Stomach smooth muscle (tissue), 2 donors: ENCODE measurements around the gene UCHL1.
"Not testable (repeated sequence)": the region's sequence is repeated elsewhere in the genome, so short reads cannot be mapped to it uniquely, and the experiment has no call there.

ENCODE experiments used
- H3K27ac ChIP-seq: one replicate; pipeline ENCODE4 v1.7.0; 2013; ENCODE audit warnings: mild to moderate bottlenecking, low read length, inconsistent platforms
- H3K27me3 ChIP-seq, 2 donors: one replicate each; pipeline ENCODE4 v1.7.0; 2013; ENCODE audit warnings: low read length in 2 of 2; ENCODE audit not compliant: insufficient read depth in 2 of 2, control insufficient read depth in 1 of 2
- H3K36me3 ChIP-seq, 2 donors: one replicate each; pipeline ENCODE4 v1.7.0; 2013; ENCODE audit warnings: low read length in 2 of 2; ENCODE audit not compliant: control insufficient read depth in 2 of 2, insufficient read depth in 2 of 2
- H3K4me1 ChIP-seq: one replicate; pipeline ENCODE4 v1.7.0; 2013; ENCODE audit warnings: low read length; ENCODE audit not compliant: control insufficient read depth, insufficient read depth
- H3K4me3 ChIP-seq, 2 donors: one replicate each; pipeline ENCODE4 v1.7.0; 2013; ENCODE audit warnings: low read length in 2 of 2
- H3K9ac ChIP-seq, 2 donors: one replicate each; pipeline ENCODE4 v1.7.0; 2013; ENCODE audit warnings: low read length in 2 of 2, mild to moderate bottlenecking in 1 of 2
- H3K9me3 ChIP-seq, 2 donors: one replicate each; pipeline ENCODE4 v1.7.0; 2013; ENCODE audit warnings: low read length in 2 of 2; ENCODE audit not compliant: control insufficient read depth in 2 of 2
- donor health status: healthy.
- donor health status: Pancreatic carcinoma.

The UCHL1 gene

DNA sequence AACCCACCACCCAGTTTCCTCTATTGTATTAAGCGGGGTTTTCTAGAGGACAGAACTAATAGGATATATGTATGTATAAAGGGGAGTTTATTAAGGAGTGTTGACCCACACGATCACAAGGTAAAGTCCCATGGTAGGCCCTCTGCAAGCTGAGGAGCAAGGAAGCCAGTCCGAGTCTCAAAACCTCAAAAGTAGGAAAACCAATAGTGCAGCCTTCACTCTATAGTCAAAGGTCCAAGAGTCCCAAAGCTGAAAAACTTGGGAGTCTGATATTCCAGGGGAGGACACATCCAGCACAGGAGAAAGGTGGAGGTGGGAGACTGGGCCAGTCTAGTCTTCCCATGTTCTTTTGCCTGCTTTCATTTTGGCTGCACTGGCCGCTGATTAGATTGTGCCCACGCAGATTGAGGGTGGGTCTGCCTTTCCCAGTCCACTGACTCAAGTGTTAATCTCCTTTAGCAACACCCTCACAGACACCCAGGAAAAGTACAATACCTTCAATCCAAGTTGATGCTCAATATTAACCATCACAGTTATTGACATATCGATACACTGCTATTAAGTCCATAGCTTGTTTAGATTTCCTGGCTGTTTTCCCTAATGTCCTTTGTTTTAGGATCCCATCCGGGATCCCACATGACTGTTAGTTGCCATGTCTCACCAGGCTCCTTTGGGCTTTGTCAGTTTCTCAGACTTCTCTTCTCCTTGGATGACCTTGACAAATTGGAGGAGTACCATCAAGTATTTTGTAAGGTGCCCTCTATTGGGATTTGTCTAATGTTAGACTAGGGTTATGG lies 12.2 kb downstream of the UCHL1 start:
- no peaks in the 10 kb centered on the region for H3K27me3 ChIP-seq
- H3K9me3 ChIP-seq: no peaks in the 10 kb centered on the region
- H3K4me3 ChIP-seq: no peak overlapping the region
- H3K4me1 ChIP-seq: no peaks in the 10 kb centered on the region
- no peaks in the 10 kb centered on the region for H3K36me3 ChIP-seq
- H3K9ac ChIP-seq: no peak overlapping the region
- H3K27ac ChIP-seq: no peak overlapping the region

DNA sequence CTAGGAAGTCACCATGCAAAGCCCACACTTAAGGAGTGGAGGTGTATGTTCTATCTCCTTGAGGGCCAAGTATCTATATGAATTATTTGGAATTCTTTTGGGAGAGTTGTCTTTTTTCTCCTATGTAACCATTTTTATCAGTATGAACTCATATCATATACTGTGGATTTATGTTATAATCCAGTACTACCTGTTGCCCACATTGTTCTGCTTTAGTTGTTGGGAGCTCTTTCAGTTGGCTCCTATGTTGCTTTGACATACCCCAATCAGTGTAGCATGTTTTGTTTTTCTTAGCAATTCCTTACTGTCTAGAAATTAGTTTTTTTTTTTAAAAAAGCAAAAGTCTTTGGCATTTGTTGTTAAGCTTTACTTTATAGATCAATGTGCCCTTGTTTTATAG lies 13.0 kb downstream of the UCHL1 start:
- H3K27ac ChIP-seq: no peak overlapping the region
- no peaks in the 10 kb centered on the region for H3K9me3 ChIP-seq
- no peaks in the 10 kb centered on the region for H3K27me3 ChIP-seq
- no peaks in the 10 kb centered on the region for H3K4me1 ChIP-seq
- H3K36me3 ChIP-seq: no peaks in the 10 kb centered on the region
- no peak overlapping the region for H3K4me3 ChIP-seq
- no peak overlapping the region for H3K9ac ChIP-seq

DNA sequence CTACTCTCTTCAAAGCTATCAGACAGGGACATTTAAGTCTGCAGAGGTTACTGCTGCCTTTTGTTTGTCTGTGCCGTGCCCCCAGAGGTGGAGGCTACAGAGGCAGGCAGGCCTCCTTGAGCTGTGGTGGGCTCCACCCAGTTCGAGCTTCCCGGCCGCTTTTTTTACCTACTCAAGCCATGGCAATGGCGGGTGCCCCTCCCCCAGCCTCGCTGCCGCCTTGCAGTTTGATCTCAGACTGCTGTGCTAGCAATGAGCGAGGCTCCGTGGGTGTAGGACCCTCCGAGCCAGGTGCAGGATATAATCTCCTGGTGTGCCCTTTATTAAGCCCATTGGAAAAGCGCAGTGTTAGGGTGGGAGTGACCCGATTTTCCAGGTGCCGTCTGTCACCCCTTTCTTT lies 19.2 kb downstream of the UCHL1 start:
- not testable (repeated sequence) for H3K27ac ChIP-seq, H3K4me1 ChIP-seq, H3K27me3 ChIP-seq, H3K9ac ChIP-seq, H3K9me3 ChIP-seq, H3K36me3 ChIP-seq, H3K4me3 ChIP-seq

DNA sequence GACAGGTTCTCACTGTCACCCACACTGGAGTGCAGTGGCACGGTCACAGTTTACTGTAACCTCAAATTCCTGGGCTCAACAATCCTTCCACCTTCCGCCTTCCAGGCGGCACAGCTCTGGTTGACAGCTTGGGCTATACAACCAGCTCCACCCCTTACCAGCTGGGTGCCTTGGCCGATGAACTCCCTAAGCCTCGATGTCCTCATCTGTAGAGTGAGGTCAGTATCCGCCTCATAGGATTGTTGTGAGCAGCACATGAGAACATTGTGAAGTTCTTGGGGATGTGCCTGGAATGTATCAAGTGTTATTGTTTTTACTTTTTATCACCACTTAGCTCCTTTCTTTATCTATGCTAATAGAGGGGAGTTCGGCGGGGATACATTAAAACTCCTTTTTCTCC lies 23.3 kb downstream of the UCHL1 start:
- Histone ChIP-seq H3K27ac (no peak overlapping the region), H3K4me3 (no peak overlapping the region), H3K9me3 (no peaks in the 10 kb centered on the region), H3K36me3 (no peaks in the 10 kb centered on the region), H3K9ac (no peak overlapping the region), H3K4me1 (no peaks in the 10 kb centered on the region), H3K27me3 (peaks cover 0 to 3% of the 10 kb centered on the region in 2 donors)

DNA sequence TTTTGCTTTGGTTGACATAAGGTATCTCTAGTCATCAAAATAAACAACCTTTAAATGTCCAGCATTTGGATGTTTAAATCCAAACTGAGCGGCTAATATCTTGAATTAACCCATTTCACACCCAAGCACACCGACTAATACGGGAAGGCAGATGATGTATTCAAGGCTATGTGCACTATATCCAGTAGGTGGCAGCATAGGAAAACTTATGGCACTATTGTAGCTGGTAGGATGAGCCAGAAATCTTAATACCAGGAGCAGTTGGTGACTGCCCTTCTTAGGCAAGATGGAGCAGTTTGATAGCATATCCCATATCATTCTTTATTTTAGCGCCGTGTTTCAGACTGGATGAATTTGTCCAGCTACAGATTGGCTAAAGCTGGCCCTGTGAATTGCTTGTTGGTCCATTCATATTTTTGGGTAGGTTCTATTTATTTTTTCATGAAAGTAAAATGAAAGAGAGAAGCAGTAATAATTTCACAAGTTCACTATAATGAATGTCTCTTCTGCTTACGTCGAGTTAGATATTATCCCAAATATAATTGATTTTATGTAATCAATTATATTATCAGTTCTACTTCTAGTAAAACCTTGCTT lies 24.4 kb downstream of the UCHL1 start:
- Histone ChIP-seq H3K9me3 (no peaks in the 10 kb centered on the region), H3K36me3 (no peaks in the 10 kb centered on the region), H3K27ac (no peak overlapping the region), H3K9ac (no peak overlapping the region), H3K4me1 (no peaks in the 10 kb centered on the region), H3K27me3 (peaks cover 0 to 3% of the 10 kb centered on the region in 2 donors), H3K4me3 (no peak overlapping the region)

DNA sequence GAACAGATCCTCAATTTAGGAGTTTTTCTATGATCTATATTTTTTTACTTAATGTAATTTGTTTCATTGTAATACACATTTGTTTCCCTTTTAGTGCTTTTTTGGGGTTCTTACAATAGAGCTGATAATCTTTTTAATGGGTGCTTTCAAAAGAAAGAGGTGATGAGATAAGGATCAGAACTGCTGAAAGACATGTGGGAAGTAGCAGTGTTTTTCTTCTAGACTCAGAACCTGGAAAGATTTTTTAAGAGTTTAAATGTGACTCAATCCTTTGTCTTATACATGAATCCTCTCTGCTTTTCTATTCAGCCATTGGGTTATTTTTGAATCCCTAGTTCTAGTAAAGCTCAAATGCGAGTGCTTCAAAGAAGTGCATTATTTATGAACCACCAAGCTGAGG lies 25.6 kb downstream of the UCHL1 start:
- no peak overlapping the region for H3K9ac ChIP-seq
- H3K4me1 ChIP-seq: no peaks in the 10 kb centered on the region
- peaks cover 0 to 3% of the 10 kb centered on the region in 2 donors for H3K27me3 ChIP-seq
- H3K27ac ChIP-seq: no peak overlapping the region
- no peaks in the 10 kb centered on the region for H3K9me3 ChIP-seq
- no peak overlapping the region for H3K4me3 ChIP-seq
- H3K36me3 ChIP-seq: no peaks in the 10 kb centered on the region

DNA sequence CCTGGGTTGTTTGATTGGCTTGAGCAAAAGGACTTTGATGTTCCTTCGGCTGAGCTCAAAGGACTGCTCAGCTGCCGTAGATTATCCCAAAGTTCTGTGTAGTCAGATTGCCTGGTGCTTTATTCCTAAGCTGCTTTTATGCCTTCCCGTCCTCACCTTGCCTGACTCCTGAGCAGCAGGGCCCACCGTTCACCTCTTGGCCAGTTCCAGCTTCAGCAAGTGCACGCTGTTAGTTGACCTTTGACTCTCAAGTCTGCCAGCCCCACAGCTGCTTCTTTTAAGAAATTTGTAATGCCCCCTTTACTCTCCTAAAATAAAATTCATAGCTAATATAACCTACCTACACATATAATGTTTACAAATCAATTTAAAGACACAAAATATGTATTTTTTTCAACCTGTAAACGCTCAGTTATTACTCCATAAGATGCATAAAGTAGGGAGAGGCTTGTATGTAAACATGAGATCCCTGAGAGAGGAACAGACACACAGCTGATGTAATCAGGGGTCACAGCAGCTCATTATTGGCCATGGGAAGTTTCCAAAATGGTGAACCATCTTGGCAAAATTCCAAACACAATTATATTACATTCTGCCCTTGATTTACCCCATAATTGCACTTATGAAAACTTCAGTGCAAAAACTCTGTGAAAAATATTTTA lies 28.6 kb downstream of the UCHL1 start:
- H3K4me3 ChIP-seq: no peak overlapping the region
- no peaks in the 10 kb centered on the region for H3K4me1 ChIP-seq
- no peaks in the 10 kb centered on the region for H3K36me3 ChIP-seq
- H3K9me3 ChIP-seq: no peaks in the 10 kb centered on the region
- H3K9ac ChIP-seq: no peak overlapping the region
- peaks cover 0 to 5% of the 10 kb centered on the region in 2 donors for H3K27me3 ChIP-seq
- H3K27ac ChIP-seq: no peak overlapping the region

DNA sequence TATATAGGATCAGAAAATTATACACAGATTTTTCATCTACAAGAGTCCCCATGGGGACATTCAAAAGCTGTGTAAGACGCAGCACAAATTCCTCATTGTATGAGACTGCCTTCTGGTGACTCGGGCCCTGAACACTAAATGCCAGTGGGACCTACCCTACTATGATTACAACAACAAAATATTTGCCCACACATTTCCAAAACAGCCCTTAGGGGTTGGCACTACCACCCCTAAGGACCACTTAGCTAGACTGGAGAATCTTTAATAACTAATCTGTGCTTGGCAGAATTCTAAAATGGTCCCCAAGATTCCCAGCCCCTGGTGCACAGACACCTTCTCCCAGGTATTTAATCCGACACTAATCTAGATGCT lies 29.1 kb downstream of the UCHL1 start:
- Histone ChIP-seq H3K36me3 (no peaks in the 10 kb centered on the region), H3K4me3 (no peak overlapping the region), H3K27me3 (peaks cover 0 to 5% of the 10 kb centered on the region in 2 donors), H3K9me3 (no peaks in the 10 kb centered on the region), H3K27ac (no peak overlapping the region), H3K9ac (no peak overlapping the region), H3K4me1 (no peaks in the 10 kb centered on the region)

DNA sequence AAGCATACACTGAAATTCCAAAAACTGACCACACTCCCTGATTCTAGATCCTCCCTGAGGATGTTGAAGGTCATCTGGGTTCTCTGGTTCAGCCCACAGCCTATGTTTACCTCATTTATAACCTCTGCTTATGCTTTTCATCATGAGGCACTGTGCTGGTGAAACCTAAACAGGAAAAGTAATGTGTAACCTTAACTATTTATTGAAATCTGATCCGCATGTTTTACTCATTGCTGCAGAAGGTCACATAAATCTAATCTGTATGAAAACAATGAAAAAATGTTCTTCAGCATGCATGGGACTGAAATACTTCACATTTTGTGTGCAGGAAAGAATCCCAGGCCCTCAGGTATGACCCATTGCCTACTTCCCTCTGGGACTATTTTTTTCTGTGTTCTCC lies 30.3 kb downstream of the UCHL1 start:
- no peak overlapping the region for H3K27ac ChIP-seq
- H3K4me3 ChIP-seq: no peak overlapping the region
- no peaks in the 10 kb centered on the region for H3K9me3 ChIP-seq
- no peaks in the 10 kb centered on the region for H3K36me3 ChIP-seq
- peaks cover 0 to 5% of the 10 kb centered on the region in 2 donors for H3K27me3 ChIP-seq
- H3K9ac ChIP-seq: no peak overlapping the region
- no peaks in the 10 kb centered on the region for H3K4me1 ChIP-seq

DNA sequence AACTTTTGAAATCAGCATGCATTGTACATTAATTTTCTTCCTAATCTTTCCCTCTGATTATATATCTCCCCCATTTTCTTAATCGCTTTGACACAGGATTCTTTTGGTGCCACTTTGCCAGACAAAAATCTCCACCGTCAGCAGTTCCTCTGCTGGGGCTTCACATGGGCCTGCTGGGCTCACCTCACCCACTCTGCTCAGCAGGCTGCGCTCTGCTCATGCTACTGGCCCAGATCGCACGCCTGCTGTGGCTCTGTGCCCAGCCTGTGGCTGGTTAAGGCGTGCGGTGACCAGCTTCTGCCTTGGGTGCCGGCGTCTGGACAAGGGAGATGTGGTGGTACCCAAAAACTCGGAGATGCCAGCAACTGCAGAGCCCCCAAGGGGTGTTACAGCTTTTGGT lies 31.1 kb downstream of the UCHL1 start:
- H3K4me1 ChIP-seq: no peaks in the 10 kb centered on the region

DNA sequence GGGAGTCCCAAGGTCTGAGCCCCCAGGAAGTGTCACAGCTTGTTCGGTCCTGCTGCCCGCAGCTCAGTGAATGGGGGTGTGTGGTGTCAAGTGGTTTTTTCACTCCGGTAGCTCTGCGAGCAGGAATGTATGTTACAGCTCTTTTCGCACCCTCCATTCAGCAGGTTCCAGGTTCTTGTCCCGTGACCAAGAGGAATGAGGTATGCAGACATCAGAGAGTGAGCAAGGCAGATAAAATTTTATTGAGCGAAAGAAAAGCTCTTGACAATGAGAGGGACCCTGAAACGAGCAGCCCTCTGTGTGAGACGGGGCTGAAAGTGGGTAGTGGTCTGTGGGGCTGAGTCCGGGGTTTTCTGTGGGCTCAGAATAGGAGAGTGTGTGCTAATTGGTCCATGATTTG lies 31.5 kb downstream of the UCHL1 start:
- Histone ChIP-seq H3K4me1 (no peaks in the 10 kb centered on the region), H3K9ac (no peak overlapping the region), H3K27ac (no peak overlapping the region), H3K27me3 (peaks cover 0 to 5% of the 10 kb centered on the region in 2 donors), H3K4me3 (no peak overlapping the region), H3K9me3 (no peaks in the 10 kb centered on the region), H3K36me3 (no peaks in the 10 kb centered on the region)

More for the DNA sequence above, 31.1 kb downstream of the UCHL1 start:
- no peaks in the 10 kb centered on the region for H3K9me3 ChIP-seq
- H3K36me3 ChIP-seq: no peaks in the 10 kb centered on the region
- peaks cover 0 to 5% of the 10 kb centered on the region in 2 donors for H3K27me3 ChIP-seq
- no peak overlapping the region for H3K4me3 ChIP-seq
- no peak overlapping the region for H3K9ac ChIP-seq
- no peak overlapping the region for H3K27ac ChIP-seq
